HG03521 (cell line): Measurements from ENCODE around the gene DPP6.

Experiments used
- ATAC-seq: cut with Tn5 transposase; IDR thresholded peaks from one replicate; pipeline ENCODE4 v1.9.1; 2021; ENCODE audit warnings: mild to moderate bottlenecking, moderate library complexity; ENCODE audit not compliant: unreplicated experiment

The DPP6 gene

DNA sequence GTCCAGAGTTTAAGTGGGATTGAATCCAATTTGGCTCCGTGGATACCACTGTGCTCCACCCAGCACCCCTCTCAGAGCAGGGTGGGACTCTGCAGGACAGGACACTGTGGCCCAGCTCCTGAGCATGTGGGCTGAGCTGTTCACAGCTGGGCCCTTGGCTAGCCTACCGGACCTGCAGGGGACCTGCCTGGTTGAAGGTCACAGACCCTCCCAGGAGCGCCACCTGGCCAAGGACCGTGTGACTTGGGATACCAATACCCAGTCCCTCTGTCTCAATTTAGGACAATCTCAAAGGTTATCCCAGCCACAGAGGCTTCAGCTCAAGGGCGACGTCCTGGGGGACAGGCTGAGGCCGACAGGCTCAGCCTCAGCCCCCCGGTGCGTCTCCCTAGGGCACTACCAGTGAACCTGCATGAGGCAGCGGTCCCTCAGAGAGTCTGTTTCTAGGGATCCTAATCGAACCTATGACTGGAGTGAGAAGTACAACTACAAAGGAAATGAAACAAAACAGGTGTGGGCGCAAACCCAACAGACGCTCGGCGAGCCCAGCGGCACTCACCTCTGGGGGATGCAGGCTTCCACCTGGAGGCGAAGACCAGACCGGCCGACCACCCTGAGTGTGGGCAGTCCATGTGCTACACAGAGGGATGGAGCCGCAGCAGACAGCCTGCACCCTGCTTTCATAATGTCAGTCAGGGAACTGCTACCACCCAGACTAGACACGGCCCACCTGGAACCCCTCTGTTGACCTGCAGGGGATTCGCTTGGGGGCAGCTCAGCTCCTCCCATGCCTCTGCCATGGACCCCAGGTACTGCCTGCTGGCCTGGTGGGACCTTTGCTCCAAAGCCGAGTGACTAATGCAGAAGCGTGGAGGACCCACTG is 847.0 kb downstream of the DPP6 start:
- no peak for ATAC-seq

DNA sequence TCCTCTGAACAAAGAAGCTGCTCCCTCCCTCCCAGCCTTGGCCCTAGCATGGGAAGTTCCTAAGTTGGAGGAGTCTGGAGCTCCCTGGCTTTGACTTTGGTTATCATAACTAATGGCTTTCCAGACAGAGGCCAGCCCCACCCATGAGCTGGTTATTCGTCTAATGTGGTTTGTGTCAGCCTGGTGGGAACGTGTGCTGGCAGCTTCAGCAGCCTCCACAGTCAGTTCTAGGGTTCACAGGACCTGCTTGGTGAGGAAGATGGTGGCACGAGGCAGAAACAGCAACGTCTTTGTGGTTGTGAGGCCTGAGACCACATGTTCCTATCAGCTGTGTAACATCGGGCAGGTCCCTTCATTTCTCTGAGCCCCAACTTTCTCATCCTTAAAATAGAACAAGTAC is 847.7 kb downstream of the DPP6 start:
- no peak for ATAC-seq

DNA sequence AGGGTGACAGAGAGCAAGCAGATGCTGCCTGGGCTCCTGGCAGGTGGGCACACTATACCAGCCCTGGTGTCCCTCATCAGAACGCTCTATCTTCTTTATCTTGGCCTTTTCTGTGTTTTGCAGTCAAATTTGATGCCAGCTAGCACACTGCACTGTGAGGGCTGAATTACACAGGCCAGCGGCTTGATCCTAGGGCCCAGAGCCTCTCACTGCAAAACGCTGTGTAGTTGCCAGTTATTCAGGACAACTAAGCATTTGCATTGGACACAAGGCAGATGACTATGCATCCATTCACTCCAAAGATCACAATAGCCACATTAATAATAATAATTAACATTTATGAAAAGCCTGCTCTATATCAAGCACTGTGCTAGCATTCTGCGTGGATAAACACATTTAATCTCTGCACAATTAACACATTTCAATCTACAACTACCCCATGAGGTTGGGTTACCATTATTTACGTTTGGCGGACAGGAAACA is 850.4 kb downstream of the DPP6 start:
- ATAC-seq, result no peak

DNA sequence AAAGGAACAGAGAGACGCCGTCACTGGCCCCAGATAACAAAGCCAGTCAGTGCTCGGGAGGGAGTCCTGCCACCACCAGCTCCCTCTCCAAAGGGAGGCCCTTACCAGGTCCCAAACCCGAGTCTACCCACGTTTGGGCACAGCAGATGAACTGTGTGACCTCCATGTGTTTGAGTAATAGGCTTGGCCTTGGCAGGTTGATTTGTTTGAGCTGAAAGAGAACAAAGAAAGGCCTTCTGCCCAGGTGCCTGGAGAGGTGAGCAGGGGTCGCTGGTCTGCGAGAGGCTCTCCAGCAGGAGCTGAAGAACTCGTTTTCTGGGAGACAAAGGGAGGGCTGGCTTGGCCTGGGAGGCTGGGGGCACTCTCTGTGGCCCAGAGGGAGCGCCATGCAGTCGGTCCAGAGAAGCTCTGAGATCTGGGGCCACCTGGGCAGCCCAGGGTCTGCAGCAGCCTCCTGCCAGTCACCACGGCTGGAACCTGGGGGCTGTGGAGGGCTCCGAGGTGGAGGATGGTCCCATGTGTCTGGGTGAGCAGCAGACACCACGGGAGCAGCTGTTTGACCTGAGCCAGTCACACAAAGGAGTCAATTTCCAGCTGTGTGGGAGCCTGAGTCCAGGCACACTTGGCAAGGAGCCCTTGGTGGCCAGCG is 851.0 kb downstream of the DPP6 start:
- ATAC-seq, result no peak

DNA sequence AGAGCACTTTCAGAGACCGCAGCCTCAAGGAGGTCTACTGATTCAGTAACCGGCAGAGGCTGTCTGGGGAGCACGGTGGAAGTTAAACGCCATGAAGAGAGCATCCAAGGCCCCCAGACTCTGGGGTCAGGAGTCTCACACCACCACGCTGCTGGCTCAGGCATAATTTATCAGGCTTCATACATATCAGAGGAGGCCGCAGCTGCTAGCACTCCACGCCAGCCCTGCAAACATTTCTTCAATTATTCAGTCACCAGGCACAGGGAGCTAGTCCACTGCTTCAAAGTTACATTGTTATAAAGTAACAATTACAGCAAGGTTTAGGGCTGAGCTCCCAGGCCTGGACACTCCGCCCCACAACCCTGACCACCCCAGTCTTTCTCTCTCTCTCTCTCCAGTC is 852.9 kb downstream of the DPP6 start:
- ATAC-seq, result no peak

DNA sequence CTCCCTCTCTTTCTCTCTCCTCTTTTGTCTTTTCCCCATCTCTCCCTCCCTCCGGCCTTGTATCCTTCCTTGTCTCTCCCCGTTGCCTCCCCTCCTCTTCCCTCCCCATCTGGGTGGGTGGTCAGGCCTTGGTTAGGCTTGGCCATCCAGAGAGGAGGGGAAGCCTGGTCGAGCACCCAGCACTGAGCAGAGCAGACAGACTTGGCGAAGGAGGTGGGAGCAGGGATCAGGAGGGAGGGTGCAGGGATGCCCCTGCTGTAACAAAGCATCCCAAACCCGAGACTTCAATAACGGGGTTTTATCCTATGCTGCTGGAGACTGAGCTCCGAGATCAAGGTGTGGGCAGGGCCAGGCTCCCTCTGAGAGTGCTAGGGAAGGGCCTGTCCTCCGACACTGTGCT is 853.4 kb downstream of the DPP6 start:
- ATAC-seq, result no peak

DNA sequence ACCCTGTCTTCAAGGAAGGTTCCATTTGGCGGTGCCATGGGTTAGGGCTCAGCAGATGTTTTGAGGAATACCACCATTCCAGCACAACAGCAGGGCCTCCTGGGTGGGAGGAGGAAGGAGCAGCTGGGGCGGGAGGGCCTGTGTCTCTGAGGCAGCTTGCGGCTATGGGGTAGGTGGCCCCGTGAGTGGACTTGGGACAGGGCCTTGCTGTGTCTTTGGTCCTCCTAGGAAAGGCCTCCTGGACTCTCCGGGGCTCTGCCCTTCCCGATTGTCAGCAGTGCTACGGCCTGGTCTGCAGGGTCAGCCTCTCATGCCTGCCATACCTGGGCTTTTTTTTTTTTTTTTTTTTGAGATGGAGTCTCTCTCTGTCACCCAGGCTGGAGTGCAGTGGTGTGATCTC is 854.0 kb downstream of the DPP6 start:
- no peak for ATAC-seq

DNA sequence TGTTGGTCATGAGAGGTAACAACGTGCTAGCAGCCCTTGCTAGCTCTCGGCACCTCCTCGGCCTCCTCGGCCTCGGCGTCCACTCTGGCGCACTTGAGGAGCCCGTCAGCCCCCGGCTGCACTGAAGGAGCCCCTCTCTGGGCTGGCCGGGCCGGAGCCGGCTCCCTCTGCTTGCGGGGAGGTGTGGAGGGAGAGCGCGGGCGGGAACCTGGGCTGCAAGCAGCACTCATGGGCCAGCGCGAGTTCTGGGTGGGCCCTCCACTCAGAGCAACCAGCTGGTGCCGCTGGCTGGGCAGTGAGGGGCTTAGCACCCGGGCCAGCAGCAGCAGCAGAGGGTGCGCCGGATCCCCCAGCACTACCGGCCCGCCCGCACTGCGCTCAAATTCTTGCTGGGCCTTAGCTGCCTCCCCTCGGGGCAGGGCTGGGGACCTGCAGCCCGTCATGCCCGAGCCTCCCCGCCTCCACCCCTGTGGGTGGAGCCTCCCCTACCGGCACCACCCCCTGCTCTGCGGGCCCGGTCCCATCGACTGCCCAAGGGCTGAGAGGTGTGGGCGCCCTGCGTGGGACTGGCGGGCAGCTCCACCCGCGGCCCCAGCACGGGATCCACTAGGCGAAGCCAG is 854.6 kb downstream of the DPP6 start:
- no peak for ATAC-seq

DNA sequence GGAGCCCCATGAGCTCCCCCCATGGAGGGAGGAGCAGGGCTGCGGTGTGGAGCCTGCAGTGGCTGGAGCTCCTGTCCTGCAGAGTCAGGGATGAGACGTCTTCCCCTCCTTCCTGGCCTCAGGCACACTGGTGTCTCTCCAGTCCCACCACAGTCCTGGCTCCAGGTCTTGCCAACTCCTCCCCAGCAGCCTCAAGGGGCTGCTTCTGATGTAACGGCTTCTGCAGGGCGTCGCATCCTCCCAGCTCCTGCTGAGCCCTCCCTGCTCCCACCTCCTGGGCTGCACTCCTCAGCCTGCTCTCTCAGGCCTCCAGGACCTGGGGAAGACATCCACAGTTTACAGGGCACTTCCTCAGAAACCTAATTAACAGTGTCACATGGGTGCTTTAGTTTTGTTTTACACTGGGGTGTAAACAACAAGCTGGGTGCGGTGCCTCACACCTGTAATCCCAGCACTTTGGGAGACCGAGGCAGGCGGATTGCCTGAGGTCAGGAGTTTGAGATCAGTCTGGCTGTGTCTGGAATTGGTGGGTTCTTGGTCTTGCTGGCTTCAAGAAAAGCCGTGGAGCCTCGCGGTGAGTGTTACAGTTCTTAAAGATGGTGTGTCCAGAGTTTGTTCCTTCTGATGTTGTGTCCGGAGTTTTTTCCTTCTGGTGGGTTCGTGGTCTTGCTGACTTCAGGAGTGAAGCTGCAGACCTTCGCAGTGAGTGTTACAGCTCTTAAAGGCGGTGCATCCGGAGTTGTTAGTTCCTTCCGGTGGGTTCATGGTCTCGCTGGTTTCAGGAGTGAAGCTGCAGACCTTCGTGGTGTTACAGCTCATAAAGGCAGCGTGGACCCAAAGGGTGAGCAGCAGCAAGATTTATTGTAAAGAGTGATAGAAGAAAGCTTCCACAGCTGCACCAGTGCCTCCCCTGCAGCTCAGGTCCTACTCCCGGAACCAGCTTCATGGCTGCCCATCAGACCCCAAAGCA is 855.7 kb downstream of the DPP6 start:
- no peak for ATAC-seq

DNA sequence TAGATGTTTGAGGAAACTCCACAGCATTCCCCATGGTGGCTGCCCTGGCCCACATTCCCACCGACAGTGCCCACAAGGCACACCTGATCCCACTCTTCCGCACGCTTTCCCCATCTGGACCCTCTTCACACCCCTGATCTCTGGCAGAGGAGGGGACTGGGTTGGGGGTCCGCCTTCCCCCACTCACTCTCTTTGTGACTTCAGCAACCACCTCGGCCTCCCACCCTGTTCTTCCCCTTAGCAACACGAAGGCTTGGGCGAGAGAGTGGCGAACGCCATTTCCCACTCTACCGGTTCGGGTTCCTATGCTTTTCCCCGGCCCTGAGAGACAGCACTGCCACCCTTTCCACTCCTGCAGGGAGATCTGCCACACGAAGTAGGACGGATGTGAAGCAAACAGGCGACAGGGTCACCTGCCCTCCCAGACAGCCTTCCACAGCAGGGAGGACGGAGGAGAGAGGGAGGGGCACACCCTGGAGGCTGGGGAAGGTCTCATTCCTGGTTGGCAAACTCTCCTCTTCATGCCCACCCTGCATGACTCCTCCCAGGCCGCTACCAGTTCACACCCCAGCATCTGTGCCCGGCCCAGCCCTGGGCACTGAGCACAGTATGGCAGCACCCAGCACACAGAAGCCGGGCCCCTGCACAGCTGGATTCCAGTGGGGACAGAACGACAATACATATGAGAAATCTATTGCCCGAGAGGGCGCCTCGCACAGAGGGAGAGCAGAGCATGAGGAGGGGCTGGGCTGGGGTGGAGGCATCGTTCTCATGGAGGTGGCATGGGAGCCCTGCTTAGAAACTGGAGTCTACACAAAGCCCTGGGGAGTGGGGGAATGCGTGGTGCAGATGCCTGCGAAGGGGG is 857.3 kb downstream of the DPP6 start:
- ATAC-seq, result no peak

DNA sequence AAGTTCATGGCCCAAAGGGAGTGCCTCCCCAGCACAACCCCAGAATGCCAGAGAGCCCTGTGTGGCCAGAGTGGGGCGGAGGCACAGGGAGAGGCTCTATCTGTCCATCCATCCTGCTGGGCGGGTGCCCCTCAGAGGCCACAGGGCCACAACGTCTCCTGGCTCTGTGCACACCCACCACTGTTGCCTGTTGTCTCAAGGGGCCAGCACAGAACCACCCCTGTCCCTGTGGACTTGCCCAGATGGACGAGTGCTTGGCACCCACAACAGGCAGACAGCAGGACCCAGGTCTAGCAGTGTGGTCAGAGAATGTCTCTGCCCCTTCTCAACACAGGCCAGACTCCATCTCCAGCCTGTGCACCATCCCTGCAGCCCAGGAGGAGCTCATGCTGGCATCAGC is 857.9 kb downstream of the DPP6 start:
- ATAC-seq, result no peak

DNA sequence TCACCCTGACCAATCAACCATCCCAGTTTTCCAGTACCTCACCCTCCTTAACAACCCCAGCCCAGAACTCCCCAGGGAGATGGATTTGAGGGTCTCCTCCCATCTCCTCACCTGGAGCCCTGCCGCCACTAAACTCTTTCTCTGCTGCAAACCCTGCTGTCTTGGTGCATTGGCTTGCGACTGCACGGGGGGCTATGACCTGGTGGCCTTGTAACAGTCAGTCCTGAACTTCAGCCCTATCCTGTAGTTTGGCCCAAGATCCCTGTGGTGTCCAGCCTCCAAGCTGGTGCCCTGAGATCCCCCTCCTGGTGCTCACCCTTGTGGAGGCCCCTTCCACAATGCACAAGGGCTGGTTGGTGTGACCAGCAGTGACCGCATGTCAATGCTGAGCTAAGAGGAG is 858.8 kb downstream of the DPP6 start:
- ATAC-seq, result no peak

DNA sequence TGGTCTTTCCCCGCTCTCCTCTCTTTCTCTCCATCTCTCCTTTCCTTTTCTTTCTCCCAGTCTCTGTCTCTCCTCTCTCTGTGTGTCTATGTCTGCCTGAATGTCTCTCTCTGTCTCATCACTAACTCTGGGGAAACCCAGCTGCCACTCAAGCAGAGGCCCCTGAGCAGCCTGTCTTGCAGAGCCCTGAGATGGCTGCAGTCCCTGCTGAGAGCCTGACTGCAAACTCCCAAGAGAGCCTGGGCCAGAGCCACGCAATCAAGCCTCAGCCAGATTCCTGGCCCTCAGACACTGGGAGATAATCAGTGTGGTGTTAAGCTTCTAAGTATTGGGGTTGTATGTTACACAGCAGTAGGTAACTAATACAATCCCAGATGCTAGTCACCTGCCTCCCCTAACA is 859.2 kb downstream of the DPP6 start:
- ATAC-seq, result no peak

DNA sequence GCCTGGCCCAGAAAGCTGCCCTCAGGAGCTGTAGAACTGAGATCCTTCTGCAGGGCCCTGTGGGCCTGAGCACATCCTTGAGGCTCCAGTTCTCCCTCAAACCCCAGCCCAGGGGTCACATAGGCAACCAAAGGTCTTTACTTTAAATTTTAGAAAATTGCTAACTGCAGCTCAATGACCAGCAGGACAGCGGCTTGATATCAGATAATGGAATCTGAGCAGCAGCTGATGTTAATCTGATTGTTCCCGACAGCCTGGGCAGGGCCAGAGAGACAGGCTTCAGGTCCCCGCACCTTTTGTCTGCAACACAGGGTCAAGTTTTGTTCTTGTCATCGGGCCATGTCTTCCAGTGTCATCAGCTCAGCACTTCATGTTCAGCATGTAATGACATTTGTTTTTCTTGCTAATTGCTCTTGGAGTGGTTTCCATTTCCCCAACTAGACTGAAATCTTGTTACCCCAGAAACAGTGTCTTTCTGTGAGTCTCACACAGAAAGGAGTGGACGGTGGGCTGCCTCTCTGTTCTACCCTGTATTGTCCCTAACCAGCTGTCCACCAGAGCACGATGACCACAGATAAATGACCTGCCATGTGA is 859.8 kb downstream of the DPP6 start:
- no peak for ATAC-seq

DNA sequence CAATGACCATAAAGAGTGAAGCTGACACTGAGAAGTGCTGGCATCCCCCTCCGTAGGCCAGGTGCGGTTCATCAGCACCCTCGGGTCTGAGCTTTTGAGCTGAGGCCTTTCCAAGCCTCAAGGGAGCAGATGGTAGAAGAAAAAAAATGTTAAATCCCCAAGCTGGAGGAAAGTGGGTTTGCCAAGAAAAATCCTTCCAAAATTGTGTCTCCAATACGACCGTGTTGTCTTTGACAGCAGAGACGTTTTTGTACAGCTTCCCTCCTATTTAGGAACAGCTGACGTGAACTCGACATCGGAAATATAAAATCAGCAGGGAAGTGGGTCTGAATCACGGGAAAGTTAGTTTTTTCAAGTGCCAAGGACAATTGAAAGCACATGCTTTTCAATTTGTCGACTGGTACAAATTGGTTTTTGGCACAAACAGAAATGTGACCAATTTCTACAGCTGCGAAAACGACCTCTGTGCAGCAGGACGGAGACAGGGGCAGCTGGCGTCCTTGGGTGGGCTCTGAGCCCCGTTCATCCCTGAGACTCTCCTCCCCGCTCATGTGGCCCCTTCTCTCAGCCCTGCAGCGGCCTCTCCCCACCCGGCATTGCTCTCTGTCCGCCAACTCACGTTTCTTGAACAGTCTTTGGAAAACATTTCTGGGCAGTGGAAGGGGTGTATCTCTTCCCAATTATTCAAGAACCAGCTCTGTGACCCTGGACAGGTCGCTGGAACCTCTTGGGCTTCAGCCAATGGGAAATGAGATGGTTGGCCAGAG is 860.9 kb downstream of the DPP6 start:
- no peak for ATAC-seq

DNA sequence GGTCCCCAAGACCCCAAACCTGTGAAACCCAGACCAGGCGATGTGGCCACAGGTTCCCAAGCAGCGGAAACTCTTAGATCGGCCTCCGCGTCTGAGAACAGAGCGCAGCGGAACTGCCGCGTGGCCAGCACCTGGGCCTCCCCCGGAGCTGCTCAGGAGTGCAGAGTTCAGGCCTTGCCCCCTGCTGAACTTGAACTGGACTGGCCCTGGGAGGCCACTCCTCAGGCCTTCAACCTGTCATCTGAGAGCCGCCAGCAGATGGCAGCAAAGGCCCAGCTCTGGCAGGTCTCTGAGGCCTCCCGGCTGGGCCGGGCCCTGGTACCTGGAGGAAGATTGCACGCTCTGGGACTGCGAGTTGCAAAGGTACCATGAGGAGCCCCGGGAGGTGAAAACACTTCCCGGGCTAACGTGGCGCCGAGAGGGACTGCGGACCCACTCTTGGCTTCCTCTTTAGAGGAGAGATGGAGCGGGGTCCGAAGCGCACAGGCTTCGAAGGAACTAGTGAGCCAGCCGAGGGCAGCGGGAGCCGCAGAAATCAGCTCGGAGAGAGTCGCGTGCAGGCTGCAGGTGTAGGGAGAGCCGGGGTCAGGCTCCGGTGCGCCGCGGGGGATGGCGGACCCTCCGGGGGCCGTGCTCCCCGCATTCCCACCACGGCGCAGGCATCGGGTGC is 861.6 kb downstream of the DPP6 start:
- ATAC-seq, result peak; percentile 89

DNA sequence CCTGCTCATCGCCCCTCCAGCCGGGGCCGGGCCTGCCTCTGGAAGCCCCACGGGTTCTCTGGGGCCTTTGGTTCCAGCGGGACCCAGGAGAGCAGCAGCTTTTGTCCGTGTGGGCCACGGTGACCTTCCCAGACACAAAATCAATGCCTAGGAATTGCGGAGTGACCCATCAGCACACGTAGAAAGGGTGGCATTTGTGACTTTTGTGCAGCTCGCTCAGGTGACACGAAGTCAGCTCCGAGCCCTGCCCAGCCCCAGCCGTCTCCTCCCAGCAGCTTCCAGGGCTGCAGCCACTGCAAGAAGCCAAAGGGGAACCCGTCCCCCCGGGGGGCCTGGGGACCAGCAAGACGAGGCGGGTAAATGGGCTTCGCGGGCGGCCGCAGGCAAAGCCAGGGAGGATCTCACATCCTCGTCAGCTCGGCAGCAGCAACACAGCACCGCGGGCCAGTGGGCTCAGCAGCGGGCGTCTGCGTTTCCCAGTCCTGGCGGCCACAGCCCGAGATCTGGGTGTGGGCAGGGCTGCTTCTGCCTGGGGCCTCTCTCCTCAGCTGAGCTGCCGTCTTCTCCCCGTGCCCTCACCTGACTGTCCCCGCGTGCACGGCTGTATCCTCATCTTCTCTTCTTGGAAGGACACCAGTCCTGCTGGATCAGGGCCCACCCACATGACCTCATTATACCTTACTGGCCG is 862.3 kb downstream of the DPP6 start:
- no peak for ATAC-seq

DNA sequence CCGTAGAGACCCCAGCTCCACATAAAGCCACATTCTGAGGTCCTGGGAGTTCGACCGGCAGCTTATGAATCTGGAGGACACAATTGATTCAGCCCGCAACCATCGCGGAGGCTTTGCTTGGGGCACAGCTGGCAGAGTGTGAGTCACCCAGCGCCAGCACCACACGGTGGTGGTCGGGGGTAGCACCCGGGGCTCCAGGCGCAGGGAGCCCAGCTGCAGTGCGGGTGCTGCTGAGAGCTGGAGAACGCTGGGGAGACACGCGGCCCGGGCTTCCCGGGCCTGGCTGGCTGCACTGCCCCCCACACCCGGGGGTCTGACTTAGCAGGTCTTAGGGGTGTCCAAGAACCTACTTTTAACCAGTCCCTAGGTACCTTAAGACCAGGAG is 862.8 kb downstream of the DPP6 start:
- ATAC-seq, result no peak
